GM21381 (cell line): ENCODE measurements around the gene CELF5.
"Not testable (repeated sequence)": the region's sequence is repeated elsewhere in the genome, so short reads cannot be mapped to it uniquely, and the experiment has no call there.

ENCODE experiments used
- ATAC-seq: cut with Tn5 transposase; IDR thresholded peaks from one replicate; pipeline ENCODE4 v1.9.1; 2021; ENCODE audit warnings: mild to moderate bottlenecking, moderate library complexity; ENCODE audit not compliant: unreplicated experiment

The CELF5 gene

DNA sequence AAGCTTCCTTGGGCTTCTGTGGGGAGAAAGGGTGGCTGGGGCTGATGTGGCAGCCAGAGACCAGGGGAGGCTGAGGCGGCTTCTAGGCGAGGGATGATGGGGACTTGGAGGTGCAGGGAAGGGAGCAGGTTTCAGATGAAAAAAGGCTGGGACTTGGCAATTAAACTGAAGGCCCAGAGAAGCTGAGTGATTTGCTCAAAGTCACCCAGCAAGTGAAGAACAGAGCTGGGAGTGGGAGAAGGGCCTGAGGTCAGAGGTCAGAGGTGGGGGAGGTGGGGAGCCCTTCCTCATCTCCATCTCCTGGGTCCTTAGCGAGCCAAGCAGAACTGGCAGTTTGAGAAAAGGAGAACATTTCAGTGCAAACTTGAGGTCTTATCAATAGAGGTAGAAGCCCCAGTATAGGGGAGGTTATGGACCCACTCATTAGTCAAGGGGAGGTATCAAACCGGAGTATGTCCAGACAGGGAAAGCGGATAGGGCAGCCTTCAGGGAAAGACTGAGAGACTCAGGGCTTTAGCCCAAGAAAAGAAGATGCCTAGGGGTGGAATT, 92.3 kb downstream of the CELF5 start:
- no peak for ATAC-seq

DNA sequence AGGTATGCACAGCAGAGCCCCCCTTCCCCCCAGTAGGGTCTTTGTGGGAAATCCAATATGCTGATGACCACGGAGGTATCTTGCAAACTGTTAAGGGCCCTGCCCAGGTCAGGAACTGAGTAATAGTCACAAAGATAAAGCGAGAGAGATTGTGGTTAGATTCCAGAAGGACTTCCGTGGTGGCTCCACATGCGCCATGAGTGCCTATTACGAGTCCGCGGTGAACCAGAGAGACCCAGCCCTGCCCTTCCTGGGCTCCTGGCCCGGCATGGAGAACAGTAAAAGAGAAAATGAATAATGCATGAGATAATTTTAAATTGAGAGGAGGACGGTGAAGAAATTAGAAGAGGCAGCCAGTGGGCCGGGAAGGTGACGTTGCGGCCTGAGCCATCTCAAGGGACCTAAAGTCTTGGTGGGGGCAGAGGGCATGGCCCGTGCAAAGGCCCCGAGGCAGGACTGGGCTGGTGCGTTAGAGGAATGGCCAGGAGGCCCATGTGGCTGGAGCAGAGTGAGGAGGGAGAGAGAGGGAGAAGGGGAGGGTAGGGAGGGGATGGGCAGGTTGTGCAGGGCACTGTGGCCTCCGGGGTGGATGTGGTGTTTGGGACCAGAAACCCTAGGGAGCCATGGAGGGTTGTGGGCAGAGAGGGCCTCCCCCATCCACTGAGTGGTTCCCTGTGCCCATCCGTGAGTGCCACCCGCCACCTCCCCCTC, 95.3 kb downstream of the CELF5 start:
- no peak for ATAC-seq

DNA sequence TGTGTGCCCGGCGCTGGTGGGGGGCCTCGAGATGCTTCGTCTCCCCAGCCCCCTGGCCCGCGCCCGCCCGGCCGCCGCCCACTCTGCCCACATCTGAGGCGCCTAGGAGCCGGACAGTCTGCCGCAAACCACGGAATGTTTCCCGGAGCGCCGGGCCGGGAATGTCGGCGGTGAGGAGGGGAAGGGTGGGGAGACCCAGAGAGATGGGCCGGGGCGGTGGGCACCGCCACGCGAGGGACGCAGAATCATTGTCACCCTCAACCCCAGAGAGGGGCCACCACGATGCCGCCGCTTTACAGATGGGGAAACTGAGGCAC, 95.9 kb downstream of the CELF5 start:
- ATAC-seq = no peak

DNA sequence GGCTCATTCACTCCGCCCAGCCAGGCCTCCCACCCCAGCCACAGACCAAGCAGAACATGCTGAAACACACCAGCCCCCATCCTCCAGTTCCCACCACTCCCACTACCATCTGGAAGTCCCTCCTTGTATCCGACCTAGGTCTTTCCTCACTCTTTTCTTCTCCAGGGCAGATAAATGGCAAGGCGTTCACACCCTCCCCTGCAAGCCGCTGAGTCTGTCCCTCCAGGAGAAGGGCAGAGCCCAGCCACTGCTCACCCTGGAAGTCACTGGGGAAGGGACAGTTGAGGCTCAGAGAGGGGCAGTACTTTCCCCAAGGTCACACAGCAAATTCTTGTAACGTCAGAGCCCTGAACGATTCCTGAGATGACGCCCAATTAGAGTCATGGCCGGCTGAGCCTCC, 96.4 kb downstream of the CELF5 start:
- no peak for ATAC-seq

DNA sequence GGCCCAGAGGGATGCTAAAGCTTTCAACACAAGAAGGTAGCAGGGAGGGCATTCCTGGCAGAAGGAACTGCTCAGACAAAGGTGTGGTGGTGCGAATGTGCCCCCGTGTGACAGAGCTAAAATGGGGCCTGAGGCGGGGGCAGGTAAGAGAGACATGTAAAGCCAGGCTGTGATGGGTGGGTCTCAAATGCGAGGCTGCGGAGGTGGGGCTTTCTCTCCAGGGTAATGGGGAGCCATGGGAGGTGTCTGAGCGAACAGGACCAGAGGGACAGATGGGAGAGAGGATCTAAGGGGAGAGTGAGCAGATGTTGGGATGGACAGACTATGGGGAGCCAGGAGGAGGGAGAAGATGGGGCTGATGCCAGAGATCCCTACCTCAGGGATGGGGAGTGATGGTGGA, 97.2 kb downstream of the CELF5 start:
- no peak for ATAC-seq

DNA sequence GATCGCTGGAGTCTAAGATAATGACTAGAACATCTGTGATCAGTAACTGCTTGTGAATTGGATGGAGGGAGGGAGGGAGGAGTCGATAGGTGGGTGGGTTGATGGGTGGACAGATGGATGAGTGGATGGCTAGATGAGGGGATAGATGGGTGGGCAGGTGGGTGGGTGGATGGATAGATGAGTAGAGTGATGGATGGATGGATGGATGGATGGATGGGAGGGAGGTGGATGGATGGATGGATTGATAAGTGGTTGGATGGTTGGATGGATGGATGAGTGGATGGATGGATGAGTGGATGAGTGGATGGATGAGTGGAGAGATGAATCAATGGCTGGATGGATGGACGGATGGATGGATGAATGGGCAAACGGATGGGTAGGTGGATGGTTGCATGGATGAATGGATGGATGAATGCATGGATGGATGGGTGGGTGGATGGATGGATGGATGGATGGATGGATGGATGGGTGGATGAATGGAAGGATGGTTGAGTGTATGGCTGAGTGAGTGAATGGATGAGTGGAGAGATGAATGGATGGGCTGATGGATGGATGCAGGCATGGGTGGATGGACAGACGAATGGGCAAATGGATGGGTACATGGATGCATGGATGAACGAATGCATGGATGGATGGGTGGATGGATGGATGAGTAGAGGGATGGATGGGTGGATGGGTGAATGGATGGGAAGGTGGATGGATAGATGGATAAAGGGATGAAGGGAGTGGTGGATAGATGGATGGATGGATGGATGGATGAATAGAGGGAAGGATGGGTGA, 97.9 kb downstream of the CELF5 start:
- ATAC-seq = no peak

DNA sequence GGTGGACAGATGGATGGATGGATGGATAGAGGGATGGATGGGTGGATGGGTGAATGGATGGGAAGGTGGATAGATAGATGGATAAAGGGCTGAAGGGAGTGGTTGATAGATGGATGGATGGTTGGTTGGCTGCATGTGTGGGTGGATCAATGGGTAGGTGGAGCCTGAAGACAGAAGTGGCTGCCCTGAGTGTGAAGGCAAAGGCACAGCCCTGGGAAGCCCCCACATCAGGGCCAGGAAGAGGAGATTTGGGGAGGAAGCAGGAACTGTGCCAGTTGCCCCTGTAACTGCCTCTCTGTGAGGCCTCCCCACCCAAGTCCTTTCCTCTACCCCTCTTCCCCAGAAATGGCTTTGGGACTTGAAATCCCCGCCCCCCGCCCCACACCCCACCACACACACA, 98.6 kb downstream of the CELF5 start:
- no peak for ATAC-seq

DNA sequence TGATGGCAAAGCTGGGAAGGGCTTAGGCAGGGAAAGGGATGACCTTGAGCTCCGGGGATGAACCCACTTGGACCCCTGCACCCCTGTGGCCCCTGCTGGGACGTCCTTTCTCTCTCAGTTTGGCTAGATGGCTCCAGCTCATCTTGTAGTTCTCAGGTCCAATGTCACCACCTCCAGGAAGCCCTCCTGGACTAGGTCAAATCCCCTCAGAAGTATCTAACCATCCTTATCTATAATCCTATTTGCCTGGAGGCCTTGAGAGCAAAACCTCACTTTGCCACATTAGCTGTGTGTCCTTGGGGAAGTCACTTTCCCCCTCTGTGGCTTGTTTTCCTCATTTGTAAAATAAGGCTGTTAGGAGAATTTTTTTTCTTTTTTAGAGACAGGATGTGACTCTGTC, 99.2 kb downstream of the CELF5 start:
- no peak for ATAC-seq

DNA sequence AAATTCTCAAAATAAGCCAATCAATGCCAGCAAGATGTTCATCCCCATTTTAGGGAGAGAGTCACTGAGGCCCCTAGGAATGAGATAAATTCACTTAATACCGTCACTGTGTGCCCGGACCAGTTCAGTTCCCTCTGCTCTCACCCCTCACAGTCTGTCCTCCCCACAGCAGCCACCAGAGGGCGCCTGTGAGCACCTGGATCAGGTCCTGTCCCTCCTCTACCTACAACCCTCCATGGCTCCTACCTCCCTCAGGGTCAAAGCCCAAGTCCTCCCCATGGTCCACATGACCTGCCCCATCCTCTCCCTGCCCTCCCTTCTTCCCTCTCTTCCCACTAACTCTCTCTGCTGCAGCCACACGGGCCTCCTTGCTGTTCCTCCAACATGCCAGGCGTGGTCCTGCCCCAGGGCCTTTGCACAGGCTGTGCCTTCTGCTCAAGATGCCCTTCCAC, 100.0 kb downstream of the CELF5 start:
- ATAC-seq = no peak

DNA sequence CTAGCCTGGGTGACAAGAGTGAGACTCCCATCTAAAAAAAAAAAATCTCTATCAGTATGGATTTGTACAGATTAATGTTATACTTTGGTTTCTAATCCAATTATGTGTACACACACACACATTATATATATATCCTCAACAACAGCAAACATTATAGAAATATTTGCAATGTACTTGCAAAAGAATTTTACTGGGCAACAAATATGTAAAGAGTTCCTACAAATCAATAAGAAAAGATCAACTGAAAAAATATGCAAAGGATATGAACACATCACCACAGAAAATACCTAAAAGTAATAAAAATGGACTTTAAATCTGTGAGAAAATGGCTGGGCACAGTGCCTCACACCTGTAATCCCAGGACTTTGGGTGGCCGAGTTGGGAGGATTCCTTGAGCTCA, 101.0 kb downstream of the CELF5 start:
- no peak for ATAC-seq

DNA sequence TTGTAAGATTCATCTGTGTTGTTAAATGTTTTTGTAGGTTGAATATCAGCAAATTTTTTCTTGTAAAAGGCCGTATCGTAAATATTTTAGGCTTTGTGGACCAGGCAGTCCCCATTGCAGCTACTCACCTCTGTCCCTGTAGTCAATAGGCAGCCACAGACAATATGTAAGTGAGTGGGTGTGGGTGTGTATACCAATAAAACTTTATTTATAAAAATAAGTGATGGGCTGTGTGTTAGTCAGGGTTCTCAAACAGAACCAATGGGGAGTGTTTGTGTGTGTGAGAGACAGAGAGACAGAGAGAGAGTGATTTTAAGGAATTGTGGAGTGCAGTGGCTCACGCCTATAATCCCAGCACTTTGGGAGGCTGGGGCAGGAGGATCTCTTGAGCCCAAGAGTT, 104.3 kb downstream of the CELF5 start:
- no peak for ATAC-seq

DNA sequence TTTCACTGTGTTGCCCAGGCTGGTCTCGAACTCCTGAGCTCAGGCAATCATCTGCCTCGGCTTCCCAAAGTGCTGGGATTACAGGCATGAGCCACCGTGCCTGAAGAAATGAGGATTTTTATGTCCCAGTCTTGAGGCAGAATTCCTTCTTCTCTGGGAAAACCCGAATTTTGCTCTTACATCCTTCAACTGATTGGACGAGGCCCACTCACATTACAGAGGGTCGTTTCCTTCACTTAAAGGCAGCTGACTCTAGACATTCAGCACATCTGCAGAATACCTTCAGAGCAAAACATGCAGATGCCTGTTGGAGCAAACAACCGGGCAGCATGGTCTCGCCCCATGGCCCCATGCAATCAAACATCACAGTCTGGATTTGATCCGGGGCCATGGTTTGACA, 105.6 kb downstream of the CELF5 start:
- ATAC-seq = no peak

DNA sequence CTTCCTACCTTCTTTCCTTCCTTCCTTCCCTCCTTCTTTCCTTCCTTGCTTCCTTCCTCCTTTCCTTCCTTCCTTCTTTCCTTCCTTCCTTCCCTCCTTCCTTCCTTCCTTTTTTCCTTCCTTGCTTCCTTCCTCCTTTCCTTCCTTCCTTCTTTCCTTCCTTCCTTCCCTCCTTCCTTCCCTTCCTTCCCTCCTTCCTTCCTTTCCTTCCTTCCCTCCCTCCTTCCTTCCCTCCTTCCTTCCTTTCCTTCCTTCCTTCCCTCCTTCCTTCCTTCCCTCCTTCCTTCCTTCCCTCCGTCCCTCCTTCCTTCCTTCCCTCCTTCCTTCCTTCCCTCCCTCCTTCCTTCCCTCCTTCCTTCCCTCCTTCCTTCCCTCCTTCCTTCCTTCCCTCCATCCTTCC, 107.8 kb downstream of the CELF5 start:
- not testable (repeated sequence) for ATAC-seq

DNA sequence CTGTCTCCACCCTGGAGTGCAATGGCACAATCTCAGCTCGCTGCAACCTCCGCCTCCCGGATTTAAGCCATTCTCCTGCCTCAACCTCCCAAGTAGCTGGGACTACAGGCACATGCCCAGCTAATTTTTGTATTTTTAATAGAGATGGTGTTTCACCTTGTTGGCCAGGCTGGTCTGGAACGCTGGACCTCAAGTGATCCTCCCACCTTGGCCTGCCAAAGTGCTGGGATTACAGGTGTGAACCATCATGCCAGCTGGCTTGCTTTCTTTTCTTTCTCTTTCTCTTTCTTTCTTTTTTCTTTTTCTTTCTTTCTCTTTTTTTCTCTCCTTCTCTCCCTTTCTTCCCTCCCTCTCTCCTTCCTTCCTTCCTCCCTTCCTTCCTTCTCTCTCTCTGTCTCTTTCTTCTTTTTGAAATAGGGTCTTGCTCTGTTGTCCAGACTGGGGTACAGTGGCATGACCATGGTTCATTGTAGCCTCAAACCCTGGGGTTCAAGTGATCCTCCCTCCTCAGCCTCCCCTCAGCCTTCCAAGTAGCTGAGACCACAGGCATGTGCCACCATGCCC, 108.6 kb downstream of the CELF5 start:
- ATAC-seq = no peak

DNA sequence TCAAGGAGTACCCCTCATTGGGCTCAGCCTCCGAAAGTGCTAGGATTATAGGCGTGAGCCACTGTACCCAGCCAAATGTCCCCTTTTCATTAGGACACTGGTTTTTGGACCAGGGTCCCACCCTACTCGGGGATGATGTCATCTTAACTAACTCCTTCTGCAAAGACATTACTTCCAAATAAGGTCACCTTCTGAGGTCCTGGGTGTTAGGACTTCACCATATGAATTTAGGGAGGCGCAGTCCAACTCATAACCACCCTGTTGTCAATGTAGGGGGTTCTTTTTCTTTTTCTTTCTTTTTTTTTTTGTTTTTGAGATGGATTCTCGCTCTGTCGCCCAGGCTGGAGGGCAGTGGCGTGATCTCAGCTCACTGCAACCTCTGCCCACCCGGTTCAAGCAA, 109.2 kb downstream of the CELF5 start:
- no peak for ATAC-seq

DNA sequence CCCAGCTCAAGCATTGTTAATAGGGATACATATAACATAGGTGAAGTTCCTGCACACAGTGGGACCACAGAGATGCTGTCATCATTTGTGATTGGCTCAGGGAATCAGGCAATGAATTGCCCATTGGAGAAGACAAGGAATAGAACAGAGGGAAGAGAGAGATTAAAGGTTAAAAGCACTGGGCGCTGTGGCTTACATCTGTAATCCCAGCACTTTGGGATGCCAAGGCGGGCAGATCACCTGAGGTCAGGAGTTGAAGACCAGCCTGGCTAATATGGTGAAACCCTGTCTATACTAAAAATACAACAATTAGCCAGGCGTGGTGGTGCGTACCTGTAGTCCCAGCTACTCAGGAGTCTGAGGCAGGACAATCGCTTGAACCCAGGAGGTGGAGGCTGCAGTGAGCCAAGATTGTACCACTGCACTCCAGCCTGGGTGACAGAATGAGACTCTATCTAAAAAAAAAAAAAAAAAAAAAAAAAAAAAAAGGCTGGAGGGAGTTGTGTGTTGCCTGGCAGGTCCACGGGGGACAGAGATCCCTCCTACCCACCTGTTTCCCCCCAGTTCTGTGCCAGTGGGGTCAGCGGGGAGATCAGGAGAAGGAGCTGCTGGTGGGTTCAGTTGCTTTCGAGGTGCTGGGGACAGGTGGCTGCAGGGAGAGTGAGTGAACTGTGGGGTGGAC, 110.4 kb downstream of the CELF5 start:
- not testable (repeated sequence) for ATAC-seq

DNA sequence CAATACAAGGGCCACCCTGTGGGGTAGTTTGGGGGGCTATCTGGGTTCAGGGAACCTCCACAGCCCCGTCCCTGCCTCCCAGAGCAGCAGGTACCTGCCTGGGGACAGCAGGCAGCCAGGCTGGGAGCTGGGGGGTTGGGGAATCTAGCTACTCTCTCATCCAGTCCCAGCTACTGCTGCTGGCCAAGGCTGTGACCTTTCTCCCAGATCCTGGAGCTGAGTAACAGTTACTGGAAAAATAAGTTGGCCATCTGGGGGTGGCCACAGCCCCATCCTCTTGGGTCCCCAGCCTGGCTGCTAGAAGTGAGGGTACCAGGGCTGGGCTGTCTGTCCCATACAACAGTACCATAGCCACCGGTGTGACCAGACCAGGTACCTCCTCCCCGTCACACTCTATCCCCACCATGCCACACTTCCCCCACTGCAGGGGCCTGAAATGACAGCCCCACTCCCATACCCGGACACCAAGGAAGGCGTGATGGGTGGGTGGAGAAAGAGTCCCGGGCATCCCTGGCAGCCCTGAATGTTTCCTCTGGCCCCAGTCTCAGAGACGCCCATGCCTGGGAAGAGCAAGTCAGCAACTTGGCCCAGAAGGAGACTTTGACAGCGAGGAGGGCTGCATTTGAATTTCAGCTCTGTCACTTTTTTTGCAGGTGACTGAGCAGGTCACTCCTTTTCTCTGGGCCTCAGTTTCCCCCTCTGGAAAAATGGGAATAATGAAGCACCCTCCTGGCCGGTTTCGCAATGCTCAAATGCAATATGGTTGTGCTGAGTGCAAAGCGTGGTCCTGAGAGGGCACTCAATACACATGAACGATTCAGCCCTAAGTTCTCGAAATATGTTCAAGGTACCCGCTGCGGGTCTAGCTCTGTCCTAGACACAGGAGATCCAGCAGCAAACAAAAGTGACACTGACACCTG, 111.2 kb downstream of the CELF5 start:
- no peak for ATAC-seq

DNA sequence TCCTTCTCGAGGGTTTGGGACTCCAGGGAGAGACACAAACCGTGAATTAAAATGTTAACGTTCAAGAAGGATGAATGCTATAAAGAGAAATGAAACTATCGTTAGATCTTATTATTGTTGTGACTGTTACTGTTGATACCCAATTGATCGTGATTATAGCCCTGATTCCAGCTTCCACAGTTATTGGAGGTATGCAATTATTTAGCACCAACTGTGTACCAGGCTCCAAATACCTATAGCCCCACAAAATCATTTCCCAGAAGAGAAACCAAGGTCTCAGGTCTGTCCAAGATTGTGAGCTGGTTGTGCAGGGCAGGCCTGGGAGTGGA, 111.9 kb downstream of the CELF5 start:
- no peak for ATAC-seq

DNA sequence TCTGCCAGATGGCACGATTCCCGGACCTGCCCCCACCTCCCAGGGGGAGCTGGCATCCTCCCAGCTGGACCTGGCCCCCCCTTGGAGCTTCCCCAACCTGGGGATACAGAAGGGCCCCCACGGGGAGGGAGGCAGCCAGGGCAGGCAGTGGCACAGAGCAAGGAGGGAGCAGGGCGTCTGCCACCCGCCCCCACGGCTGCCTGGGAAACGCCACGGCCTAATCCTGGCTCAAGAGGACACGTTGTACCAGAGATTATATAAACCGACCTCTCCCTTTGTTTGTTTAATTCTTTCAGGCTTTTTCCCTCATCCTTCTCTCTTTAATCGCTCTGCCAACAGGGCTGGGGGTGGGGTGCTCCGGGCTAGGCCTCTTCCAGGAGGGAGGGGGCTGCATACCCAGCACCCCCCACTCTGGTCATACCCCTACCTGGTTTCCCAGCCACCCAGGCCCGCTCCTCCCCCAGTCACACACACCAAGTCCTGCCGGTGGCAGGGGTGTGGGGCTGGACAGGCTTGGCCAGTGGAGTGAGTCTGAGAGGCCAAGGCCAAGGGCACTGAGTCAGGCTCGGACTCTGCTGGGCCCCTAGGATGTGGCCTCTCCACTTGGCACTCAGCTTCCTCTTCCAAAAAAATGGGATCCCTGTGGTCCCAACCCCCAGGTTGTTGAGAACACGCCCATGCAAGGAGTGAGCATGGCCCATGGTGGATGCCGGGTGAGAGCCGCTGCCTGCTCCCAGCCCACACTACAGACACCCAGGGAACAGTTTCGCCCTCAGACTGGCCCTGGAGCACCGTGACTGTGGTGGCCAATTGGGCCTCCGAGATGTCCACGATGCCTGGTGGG, 112.4 kb downstream of the CELF5 start:
- no peak for ATAC-seq
